ENCODE results near the gene TSACC.

GRCh38 chr1:156346636-156347035, 8.3 kb downstream of the TSACC start:
- no peak for TF ChIP-seq EZH2 (IDR thresholded peaks at IDR 0.05)
- no peak for TF ChIP-seq POLR2AphosphoS5 (IDR thresholded peaks at IDR 0.05; ENCODE audit: borderline replicate concordance, low read depth, low read length)
- TF ChIP-seq FOXP2 (optimal IDR thresholded peaks at IDR 0.05; ENCODE audit: control extremely low read depth, extremely low read length, insufficient read depth) = no peak
